ENCODE measurements around the gene KIF26A. TPM values are rescaled to one million over a fixed set of nuclear protein-coding genes. Genes with fewer than 3 reads are reported as not detected.

The KIF26A gene
- total and polyA plus RNA-seq, 7 donors, result 0.99 to 3.2 (median 1.8) TPM

DNA sequence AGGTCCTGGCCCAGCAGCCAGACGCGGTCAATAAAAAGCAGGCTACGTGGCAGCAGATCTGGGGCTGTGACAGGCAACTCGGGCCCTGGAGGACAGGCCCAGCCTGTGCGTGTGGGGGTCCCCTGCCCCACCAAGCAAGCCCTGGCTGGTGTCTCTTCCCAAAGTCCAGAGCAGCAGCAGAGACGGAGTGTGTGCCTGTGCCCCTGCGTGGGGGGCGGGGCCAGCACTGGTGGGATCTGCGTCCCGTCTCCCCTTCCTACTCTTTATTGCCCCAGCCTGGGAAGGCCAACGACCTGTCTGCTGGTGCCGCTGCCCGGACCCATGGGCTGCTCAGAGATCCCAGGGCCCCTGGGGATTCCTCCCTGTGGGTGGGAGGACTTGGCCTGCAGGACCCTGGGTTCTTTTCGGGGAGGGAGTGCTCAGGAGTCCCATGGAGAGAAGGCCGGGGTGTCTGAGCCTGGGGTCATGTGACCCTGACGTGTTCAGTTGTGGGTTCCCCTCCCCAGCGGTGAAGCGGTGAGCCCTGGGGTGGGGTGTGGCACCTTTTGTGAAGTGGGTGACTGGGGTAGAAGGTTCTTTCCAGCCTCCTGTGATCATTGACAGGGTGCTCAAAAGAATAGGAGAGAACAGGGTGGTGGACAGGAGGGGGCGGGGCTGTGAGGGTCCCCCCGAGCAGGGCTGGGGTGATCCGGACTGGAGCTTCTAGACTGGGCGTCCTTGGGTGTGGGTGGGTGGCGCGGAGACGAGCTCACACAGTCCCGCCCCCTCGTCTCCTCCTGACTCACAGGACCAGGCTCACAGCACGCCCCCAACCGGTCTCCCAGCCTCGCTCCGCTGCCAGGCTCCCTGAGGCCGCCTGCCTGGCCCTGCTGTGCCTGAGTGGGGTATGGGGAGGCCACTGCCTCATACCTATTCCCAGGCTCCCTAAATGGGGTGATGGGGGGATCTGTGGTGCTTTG, 30.5 kb upstream of the KIF26A start:
- TF ChIP-seq, protein P1, sequence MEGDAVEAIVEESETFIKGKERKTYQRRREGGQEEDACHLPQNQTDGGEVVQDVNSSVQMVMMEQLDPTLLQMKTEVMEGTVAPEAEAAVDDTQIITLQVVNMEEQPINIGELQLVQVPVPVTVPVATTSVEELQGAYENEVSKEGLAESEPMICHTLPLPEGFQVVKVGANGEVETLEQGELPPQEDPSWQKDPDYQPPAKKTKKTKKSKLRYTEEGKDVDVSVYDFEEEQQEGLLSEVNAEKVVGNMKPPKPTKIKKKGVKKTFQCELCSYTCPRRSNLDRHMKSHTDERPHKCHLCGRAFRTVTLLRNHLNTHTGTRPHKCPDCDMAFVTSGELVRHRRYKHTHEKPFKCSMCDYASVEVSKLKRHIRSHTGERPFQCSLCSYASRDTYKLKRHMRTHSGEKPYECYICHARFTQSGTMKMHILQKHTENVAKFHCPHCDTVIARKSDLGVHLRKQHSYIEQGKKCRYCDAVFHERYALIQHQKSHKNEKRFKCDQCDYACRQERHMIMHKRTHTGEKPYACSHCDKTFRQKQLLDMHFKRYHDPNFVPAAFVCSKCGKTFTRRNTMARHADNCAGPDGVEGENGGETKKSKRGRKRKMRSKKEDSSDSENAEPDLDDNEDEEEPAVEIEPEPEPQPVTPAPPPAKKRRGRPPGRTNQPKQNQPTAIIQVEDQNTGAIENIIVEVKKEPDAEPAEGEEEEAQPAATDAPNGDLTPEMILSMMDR (IDR thresholded peaks at IDR 0.05), result no peak
- Histone ChIP-seq H3K36me3 (ENCODE audit: insufficient read depth in 1 of 2, low read depth in 1 of 2) (no peaks in the 10 kb centered on the region), H3K4me3 (no peak overlapping the region), H3K4me1 (no peaks in the 10 kb centered on the region), H3K27me3 (ENCODE audit: insufficient read depth in 3 of 3, low read length in 2 of 3) (peaks cover 0 to 3% (median 0%) of the 10 kb centered on the region in 3 donors), H3K9me3 (no peaks in the 10 kb centered on the region), H3K27ac (no peak overlapping the region)
- ATAC-seq (no peak), DNase-seq (peak; percentile 4 to 44)
- intact Hi-C loops (cut with DNase I), result no loop called here
- WGBS, 3 donors, result 71 to 79% (median 74%) methylated on average over 31 to 32 of the region's 32 CpGs

GRCh38 chr14:104108570-104109541, 29.5 kb upstream of the KIF26A start:
- peak; percentile 10 to 32 for DNase-seq
- Histone ChIP-seq H3K27ac (no peak overlapping the region), H3K27me3 (ENCODE audit: insufficient read depth in 3 of 3, low read length in 2 of 3) (peaks cover 0 to 13% (median 3%) of the 10 kb centered on the region in 3 donors), H3K4me3 (no peak overlapping the region), H3K4me1 (no peaks in the 10 kb centered on the region), H3K9me3 (no peaks in the 10 kb centered on the region), H3K36me3 (ENCODE audit: insufficient read depth in 1 of 2, low read depth in 1 of 2) (no peaks in the 10 kb centered on the region)
- WGBS, 3 donors, result 59 to 63% (median 60%) methylated on average over 26 of the region's 26 CpGs
- intact Hi-C loops (cut with DNase I), result no loop called here
- TF ChIP-seq, protein P1 (IDR thresholded peaks at IDR 0.05), result no peak
- ATAC-seq, result no peak

- DNase-seq (peak; percentile 7 to 32), ATAC-seq (no peak)
- Histone ChIP-seq H3K36me3 (ENCODE audit: insufficient read depth in 1 of 2, low read depth in 1 of 2) (no peaks in the 10 kb centered on the region), H3K4me1 (no peaks in the 10 kb centered on the region), H3K4me3 (no peak overlapping the region), H3K27me3 (ENCODE audit: insufficient read depth in 3 of 3, low read length in 2 of 3) (peaks cover 0 to 23% (median 6%) of the 10 kb centered on the region in 3 donors), H3K9me3 (no peaks in the 10 kb centered on the region), H3K27ac (no peak overlapping the region)
- TF ChIP-seq, protein P1 (IDR thresholded peaks at IDR 0.05), result no peak
- intact Hi-C loops (cut with DNase I), result no loop called here
- 86 to 89% (median 87%) methylated on average over 21 to 24 of the region's 24 CpGs for WGBS, 3 donors
Measured at GRCh38 chr14:104109731-104110361, 28.5 kb upstream of the KIF26A start.

DNA sequence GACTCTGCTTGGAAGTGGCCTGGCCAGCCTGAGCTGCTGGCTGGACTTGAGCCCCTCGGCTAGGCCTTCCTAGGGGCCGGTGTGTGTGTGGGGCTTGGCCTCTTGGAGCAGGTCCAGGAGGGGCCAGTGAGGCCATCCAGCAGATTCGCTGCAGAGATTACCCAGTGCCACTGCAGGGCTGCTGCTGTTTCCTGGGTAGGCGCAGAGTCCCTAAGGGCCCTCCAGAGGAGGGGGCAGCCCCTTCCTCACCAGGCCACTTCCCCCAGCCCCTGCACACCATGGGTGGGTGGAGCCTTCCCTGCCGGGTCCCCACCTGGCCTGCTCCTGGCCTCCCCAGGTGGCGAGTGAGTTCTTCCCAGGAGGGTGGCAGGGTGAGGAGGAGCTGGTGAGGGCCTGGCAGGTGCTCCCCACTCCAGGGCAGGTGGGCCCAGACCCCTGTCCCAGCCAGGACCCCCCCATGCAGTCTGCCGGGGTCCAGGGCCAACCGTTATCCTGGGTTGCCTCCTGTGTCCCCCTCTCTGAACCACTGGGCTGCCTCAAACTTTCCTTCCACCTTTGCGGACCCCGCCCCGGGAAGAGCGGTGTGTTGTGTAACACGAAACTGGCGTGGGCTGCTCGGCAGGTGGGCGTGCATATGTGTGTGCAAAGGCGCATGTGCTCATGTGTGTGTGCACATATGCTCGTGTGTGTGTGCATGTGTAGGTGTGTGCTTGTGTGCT, 27.7 kb upstream of the KIF26A start:
- peak; percentile 7 to 35 for DNase-seq
- no peak overlapping the region for H3K4me3 ChIP-seq
- intact Hi-C loops (cut with DNase I), result no loop called here

More for the DNA sequence above, 27.7 kb upstream of the KIF26A start:
- TF ChIP-seq, protein P1 (IDR thresholded peaks at IDR 0.05), result no peak
- H3K27me3 ChIP-seq (ENCODE audit: insufficient read depth in 3 of 3, low read length in 2 of 3), result peaks cover 0 to 31% (median 7%) of the 10 kb centered on the region in 3 donors
- H3K27ac ChIP-seq, result no peak overlapping the region
- no peak for ATAC-seq
- 46 to 59% (median 49%) methylated on average over 17 to 18 of the region's 18 CpGs for WGBS, 3 donors
- H3K36me3 ChIP-seq (ENCODE audit: insufficient read depth in 1 of 2, low read depth in 1 of 2), result no peaks in the 10 kb centered on the region
- H3K9me3 ChIP-seq, result no peaks in the 10 kb centered on the region
- H3K4me1 ChIP-seq, result no peaks in the 10 kb centered on the region

Data from psoas muscle (tissue), 8 donors.